Prostate gland (tissue), 2 donors: ENCODE results near the gene MBNL2.

ENCODE experiments used
- POLR2A ChIP-seq: fragments of 450-650 bp; IDR thresholded peaks from one replicate; pipeline ENCODE4 v1.6.1; 2016; ENCODE audit warnings: antibody characterized with exemption, mild to moderate bottlenecking
- POLR2AphosphoS5 ChIP-seq: sonication (generic); formaldehyde crosslinking; IDR thresholded peaks from one replicate; pipeline ENCODE4 v1.6.1; 2017; ENCODE audit warnings: antibody characterized with exemption
- TF ChIP-seq, protein P1 (sequence below), 4 experiments: fragments of 200-600 bp in 2 of 4; fragments of 450-650 bp in 2 of 4; sonication (generic) in 2 of 4; IDR thresholded peaks; 1 replicate in 3 of 4; 2 replicates in 1 of 4; pipeline ENCODE4 v1.5.1; 2016 to 2019; ENCODE audit warnings: antibody characterized with exemption in 4 of 4, mild to moderate bottlenecking in 2 of 4, moderate library complexity in 2 of 4

DNA sequence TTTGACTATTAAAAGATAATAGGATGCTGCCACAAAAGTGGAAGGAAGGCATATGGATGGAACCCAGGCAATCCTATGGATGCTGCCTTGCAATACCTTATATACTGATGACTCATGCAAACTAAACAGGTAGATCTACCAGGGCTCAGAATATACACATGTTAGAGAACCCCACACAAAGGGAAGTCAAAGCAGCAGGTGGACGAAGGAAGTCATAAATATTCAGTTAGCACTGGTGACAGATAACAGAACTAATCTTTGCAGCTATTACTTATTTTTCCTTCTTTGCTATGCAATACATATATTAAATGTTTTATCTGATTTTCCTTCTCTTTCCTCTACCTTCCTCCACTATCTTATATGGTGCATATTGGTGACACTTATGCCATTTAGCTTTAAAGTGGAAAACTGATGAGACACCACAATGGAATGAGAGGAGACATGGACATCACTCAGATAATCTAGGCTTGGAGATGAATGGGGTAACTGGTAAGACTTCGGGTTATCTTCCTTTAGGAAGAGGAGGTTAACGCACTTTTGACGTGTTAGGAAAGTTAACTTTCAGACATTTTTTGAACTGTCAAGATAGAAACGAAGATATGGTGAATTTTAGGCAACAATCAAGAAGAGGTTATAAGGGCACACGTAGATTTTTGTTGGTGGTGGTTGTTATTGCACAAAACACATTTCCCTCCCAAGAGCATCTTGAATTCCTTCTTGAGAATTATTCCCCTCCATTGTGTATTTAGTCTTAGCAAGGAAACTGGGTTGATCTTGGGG, 39.8 kb upstream of the MBNL2 start:
- TF ChIP-seq, protein P1, sequence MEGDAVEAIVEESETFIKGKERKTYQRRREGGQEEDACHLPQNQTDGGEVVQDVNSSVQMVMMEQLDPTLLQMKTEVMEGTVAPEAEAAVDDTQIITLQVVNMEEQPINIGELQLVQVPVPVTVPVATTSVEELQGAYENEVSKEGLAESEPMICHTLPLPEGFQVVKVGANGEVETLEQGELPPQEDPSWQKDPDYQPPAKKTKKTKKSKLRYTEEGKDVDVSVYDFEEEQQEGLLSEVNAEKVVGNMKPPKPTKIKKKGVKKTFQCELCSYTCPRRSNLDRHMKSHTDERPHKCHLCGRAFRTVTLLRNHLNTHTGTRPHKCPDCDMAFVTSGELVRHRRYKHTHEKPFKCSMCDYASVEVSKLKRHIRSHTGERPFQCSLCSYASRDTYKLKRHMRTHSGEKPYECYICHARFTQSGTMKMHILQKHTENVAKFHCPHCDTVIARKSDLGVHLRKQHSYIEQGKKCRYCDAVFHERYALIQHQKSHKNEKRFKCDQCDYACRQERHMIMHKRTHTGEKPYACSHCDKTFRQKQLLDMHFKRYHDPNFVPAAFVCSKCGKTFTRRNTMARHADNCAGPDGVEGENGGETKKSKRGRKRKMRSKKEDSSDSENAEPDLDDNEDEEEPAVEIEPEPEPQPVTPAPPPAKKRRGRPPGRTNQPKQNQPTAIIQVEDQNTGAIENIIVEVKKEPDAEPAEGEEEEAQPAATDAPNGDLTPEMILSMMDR (IDR thresholded peaks at IDR 0.05) = no peak
- TF ChIP-seq POLR2A (no peak), POLR2AphosphoS5 (no peak)
